ENCODE measurements around the gene CCDC174. TPM values are rescaled to one million over a fixed set of nuclear protein-coding genes. Genes with fewer than 3 reads are reported as not detected.

CCDC174 gene
- total RNA-seq, 1 donor from 2014 or later, result 32.4 TPM

DNA sequence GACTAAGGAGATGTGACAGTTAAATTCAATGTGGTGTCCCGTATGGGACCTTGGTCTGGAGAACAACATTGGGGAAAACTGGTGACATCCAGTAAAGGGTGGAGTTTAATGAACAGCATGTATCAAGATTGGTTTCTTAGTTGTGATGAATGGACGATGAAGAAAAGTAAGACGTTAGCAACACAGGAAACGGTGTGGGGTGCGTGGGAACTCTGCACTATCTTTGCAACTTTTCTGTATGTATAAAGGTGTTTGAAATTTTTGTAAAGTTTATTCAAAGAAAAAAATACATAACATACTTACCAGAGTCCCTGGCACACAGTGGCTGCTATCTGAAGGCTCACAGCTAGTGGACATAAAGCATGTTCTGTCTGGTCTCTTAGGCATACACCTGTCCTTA, 6.1 kb upstream of the CCDC174 start:
- peaks cover 3% of the 10 kb centered on the region for H3K4me1 Mint-ChIP-seq
- H3K27me3 Mint-ChIP-seq, result peaks cover 8% of the 10 kb centered on the region
- ATAC-seq (ENCODE audit: low read depth) (no peak), DNase-seq (no peak)
- CTCF ChIA-PET, result no interaction called here
- no peak overlapping the region for H3K27ac Mint-ChIP-seq
- no peaks in the 10 kb centered on the region for H3K9me3 Mint-ChIP-seq
- TF ChIP-seq, protein P1, sequence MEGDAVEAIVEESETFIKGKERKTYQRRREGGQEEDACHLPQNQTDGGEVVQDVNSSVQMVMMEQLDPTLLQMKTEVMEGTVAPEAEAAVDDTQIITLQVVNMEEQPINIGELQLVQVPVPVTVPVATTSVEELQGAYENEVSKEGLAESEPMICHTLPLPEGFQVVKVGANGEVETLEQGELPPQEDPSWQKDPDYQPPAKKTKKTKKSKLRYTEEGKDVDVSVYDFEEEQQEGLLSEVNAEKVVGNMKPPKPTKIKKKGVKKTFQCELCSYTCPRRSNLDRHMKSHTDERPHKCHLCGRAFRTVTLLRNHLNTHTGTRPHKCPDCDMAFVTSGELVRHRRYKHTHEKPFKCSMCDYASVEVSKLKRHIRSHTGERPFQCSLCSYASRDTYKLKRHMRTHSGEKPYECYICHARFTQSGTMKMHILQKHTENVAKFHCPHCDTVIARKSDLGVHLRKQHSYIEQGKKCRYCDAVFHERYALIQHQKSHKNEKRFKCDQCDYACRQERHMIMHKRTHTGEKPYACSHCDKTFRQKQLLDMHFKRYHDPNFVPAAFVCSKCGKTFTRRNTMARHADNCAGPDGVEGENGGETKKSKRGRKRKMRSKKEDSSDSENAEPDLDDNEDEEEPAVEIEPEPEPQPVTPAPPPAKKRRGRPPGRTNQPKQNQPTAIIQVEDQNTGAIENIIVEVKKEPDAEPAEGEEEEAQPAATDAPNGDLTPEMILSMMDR (IDR thresholded peaks at IDR 0.05), result no peak
- no peak overlapping the region for H3K4me3 Mint-ChIP-seq
- intact Hi-C loops (cut with micrococcal nuclease), result no loop called here
- H3K36me3 Mint-ChIP-seq (ENCODE audit: low read depth), result no peaks in the 10 kb centered on the region
- POLR2A ChIA-PET, result no interaction called here

DNA sequence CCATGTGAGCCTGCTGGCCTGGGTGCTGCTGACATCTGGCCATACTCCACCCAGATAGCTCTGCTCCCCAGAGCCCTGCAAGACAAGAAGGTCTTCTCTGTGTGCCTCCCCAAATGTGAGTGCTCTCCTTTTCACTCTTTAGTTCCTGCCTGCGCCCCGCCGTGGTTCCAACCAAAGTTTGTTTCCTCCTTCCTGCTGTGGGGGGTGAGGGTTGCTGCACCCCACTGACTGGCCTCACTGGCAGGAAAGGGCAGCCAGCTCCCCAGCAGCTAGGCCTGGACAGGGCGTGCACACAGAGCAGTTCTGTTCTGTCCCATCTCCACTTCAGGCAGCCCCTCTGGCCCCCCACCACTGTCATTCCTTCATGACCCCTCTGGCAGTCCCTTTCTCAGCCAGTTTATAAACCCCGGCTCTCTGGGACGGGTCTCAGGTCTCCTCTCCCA, 5.4 kb upstream of the CCDC174 start:
- Mint-ChIP-seq H3K4me1 (peaks cover 9% of the 10 kb centered on the region), H3K4me3 (no peak overlapping the region), H3K27me3 (peaks cover 8% of the 10 kb centered on the region), H3K27ac (no peak overlapping the region), H3K9me3 (no peaks in the 10 kb centered on the region), H3K36me3 (ENCODE audit: low read depth) (peaks cover under 1% of the 10 kb centered on the region)
- TF ChIP-seq, protein P1 (IDR thresholded peaks at IDR 0.05), result no peak
- CTCF ChIA-PET, result no interaction called here
- intact Hi-C loops (cut with micrococcal nuclease), result no loop called here
- ATAC-seq (ENCODE audit: low read depth) (no peak), DNase-seq (no peak)
- POLR2A ChIA-PET, result no interaction called here

DNA sequence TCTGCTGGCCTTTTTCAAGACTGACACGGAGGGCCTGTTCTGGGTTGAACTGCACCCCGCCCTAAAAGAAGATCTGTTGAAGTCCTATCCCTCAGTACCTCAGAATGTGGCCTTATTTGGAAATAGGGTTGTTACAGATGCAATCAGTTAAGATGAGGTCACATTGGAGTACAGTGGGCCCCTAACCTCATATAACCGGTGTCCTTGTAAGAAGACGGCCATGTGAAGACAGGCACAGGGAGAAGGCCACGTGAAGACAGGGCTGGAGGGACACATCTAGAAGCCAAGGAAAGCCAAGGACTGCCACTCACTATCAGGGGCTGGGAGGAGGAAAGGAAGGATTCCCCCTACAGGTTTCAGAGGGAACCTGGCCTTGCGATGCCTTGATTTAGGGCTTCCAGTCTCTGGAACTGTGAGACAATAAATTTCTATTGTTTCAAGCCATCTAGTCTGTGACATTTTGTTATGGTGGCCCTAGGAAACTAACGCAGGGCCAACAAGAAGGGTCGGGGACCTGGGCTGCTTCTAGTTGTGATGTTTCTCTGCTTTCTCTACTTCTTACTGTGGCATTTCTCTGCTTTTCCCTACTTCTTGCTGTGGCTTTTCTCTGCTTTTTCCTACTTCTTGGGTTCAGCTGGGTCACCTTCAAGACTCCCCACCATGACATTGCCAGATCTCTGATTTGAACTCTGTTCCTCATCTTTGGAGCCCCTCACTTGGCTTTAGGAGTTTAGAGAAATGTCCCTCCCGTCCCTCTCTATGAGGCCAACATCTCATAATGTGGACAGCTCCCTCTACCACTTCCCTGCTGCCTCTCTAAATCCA, 4.8 kb upstream of the CCDC174 start:
- Mint-ChIP-seq H3K4me1 (peaks cover 14% of the 10 kb centered on the region), H3K4me3 (no peak overlapping the region), H3K27me3 (peaks cover 6% of the 10 kb centered on the region), H3K36me3 (ENCODE audit: low read depth) (peaks cover 7% of the 10 kb centered on the region), H3K27ac (no peak overlapping the region), H3K9me3 (no peaks in the 10 kb centered on the region)
- TF ChIP-seq, protein P1 (IDR thresholded peaks at IDR 0.05), result no peak
- ATAC-seq (ENCODE audit: low read depth) (no peak), DNase-seq (no peak)
- ChIA-PET CTCF (no interaction called here), POLR2A (no interaction called here)
- intact Hi-C loops (cut with micrococcal nuclease), result no loop called here

DNA sequence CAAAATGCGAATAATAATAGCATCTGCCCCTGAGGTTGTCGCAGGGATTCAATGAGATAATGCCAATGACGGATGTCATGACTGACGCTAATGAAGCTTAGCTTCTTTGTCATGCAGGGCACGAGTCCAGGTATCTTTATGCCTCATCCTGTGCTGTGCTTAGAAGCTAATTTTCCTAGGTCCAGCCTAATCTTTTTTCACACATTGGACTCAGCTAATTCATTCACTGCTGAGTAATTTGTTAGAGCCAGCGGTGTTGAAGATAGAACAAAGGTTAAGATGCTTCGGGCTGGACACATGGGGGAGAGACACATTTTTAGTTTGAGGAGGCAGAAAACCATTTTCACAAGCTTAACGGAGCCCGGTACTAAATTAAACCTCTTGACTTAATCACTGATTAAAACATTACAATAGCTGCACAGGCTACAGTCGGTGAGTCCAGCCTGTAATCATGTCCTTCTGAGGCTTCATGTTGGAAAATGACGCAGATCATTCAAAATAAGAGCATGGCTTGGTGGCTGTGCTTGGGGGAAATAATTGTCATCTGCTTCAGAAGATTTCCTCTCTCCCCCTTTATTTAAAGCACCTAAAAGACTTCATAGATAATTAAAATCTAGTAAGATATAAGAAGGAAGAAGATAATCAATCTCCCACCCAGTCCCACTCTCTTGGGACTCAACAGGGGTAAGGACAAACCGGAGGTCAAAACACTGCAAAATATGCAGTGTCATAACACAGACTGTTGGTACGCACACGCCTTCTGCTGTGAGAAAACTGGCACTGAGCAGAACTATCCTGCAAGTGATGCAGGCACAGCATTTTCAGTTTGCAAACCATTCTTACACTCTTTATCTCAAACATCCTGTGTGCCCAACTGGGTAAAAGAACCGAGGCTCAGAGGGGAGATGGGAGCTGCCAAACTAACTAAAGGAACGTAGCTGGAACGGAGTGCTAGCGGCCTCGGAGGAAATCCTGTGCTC, 3.3 kb upstream of the CCDC174 start:
- H3K36me3 Mint-ChIP-seq (ENCODE audit: low read depth), result peaks cover 10% of the 10 kb centered on the region
- TF ChIP-seq, protein P1 (IDR thresholded peaks at IDR 0.05), result no peak
- H3K4me3 Mint-ChIP-seq, result no peak overlapping the region
- POLR2A ChIA-PET, result no interaction called here
- CTCF ChIA-PET, result no interaction called here
- intact Hi-C loops (cut with micrococcal nuclease), result no loop called here
- DNase-seq (no peak), ATAC-seq (ENCODE audit: low read depth) (no peak)
- H3K9me3 Mint-ChIP-seq, result no peaks in the 10 kb centered on the region
- H3K4me1 Mint-ChIP-seq, result peaks cover 26% of the 10 kb centered on the region
- H3K27ac Mint-ChIP-seq, result no peak overlapping the region
- no peaks in the 10 kb centered on the region for H3K27me3 Mint-ChIP-seq

DNA sequence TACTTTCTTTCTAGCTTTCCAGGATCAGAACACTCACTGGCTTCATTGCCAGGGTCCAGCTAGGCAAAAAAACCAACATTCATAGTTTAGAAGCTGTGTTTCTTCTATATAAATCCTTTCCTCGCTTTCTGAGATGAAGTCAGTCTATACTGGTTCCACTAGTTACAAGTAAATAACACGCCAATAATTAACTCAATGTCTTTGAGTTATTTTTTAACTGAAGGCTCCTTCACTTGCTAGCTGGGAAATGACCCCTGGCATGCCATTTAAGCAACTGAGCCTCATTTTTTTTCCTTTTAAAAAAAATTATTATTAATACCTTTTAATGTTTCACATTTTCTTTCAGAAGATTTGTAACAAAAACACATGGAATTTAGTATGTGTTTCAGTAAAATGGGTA, 2.1 kb upstream of the CCDC174 start:
- Mint-ChIP-seq H3K4me1 (peaks cover 34% of the 10 kb centered on the region), H3K36me3 (ENCODE audit: low read depth) (peaks cover 18% of the 10 kb centered on the region), H3K27ac (no peak overlapping the region), H3K9me3 (no peaks in the 10 kb centered on the region), H3K27me3 (no peaks in the 10 kb centered on the region), H3K4me3 (no peak overlapping the region)
- ChIA-PET POLR2A (no interaction called here), CTCF (no interaction called here)
- TF ChIP-seq, protein P1 (IDR thresholded peaks at IDR 0.05), result no peak
- ATAC-seq (ENCODE audit: low read depth), result no peak
- intact Hi-C loops (cut with micrococcal nuclease), result no loop called here
- no peak for DNase-seq

Measured in activated B cell treated with CpG ODN at 0.5 μM for 24 hours (primary cell).